WTC11 (cell line): ENCODE data around the gene MLEC.

Experiments
- ESRRA ChIP-seq: sonication (generic); formaldehyde crosslinking; IDR thresholded peaks from 2 replicates; pipeline ENCODE4 v1.8.1; 2022; ENCODE audit warnings: mild to moderate bottlenecking, missing genetic modification reagents, borderline replicate concordance
- FOXP4 ChIP-seq: sonication (generic); formaldehyde crosslinking; IDR thresholded peaks from 2 replicates; pipeline ENCODE4 v1.8.0; 2022; ENCODE audit warnings: mild to moderate bottlenecking, missing genetic modification reagents
- IRF1 ChIP-seq: sonication (generic); formaldehyde crosslinking; IDR thresholded peaks from 2 replicates; pipeline ENCODE4 v1.8.0; 2023; ENCODE audit warnings: missing genetic modification reagents
- NR3C1 ChIP-seq: sonication (generic); formaldehyde crosslinking; conservative IDR thresholded peaks from 2 replicates; pipeline ENCODE4 v1.8.1; 2023; ENCODE audit warnings: low read depth, mild to moderate bottlenecking, missing genetic modification reagents

- TF ChIP-seq FOXP4 (CRISPR knock-in tag): no peak
- TF ChIP-seq ESRRA (CRISPR knock-in tag): no peak
- TF ChIP-seq IRF1: no peak
- TF ChIP-seq NR3C1: no peak
These were observed 18.7 kb upstream of the MLEC start for GRCh38 chr12:120668091-120668867.
